OCI-LY7 (cell line): ENCODE data around the gene RUNX1. TPM values are rescaled to one million over a fixed set of nuclear protein-coding genes. Genes with fewer than 3 reads are reported as not detected.

Source experiments
- BruUV-seq: library from RNA; stranded (reverse); fragments of 400-500 nt; replicated peaks from 2 replicates; lab custom pipeline; 2021; lab: Mats Ljungman, UMichigan
- CTCF ChIA-PET: fragments of 300-600 bp; sonication (Branson Sonifier 250); formaldehyde crosslinking; loops from one replicate; lab custom pipeline; 2022; ENCODE audit warnings: antibody characterized with exemption; ENCODE audit not compliant: unreplicated experiment; lab: Charles Lee
- POLR2A ChIA-PET: fragments of 300-600 bp; sonication (Branson Sonifier 250); formaldehyde crosslinking; loops from one replicate; lab custom pipeline; 2022; ENCODE audit warnings: antibody characterized with exemption; lab: Charles Lee
- DNase-seq: peaks from one replicate; pipeline ENCODE4 v3.0.0-alpha.2; 2015; ENCODE audit warnings: low spot score
- H2AFZ ChIP-seq: fragments of 200-600 bp; sonication (generic), shearing (Covaris generic); 2 replicates; pipeline ENCODE4 v1.6.1; 2014; ENCODE audit warnings: mild to moderate bottlenecking, antibody characterized with exemption, low read length, moderate library complexity
- H3K27ac ChIP-seq: fragments of 200-600 bp; sonication (generic); 2 replicates; pipeline ENCODE4 v1.5.1; 2014; ENCODE audit warnings: mixed run types, low read depth, mild to moderate bottlenecking, moderate library complexity, low read length, inconsistent platforms; ENCODE audit not compliant: poor library complexity, severe bottlenecking
- H3K36me3 ChIP-seq: fragments of 200-600 bp; sonication (generic); 2 replicates; pipeline ENCODE4 v1.6.1; 2014; ENCODE audit warnings: mild to moderate bottlenecking, antibody characterized with exemption, low read length, moderate library complexity, mixed read lengths; ENCODE audit not compliant: insufficient read depth
- H3K4me1 ChIP-seq: fragments of 200-600 bp; sonication (generic); 2 replicates; pipeline ENCODE4 v1.5.1; 2014; ENCODE audit warnings: mild to moderate bottlenecking, low read length; ENCODE audit not compliant: insufficient read depth, poor library complexity, severe bottlenecking
- H3K4me2 ChIP-seq: fragments of 200-600 bp; sonication (generic); 2 replicates; pipeline ENCODE4 v1.6.1; 2014; ENCODE audit warnings: mild to moderate bottlenecking, low read length
- H3K4me3 ChIP-seq: fragments of 200-600 bp; sonication (generic); 2 replicates; pipeline ENCODE4 v1.5.1; 2014; ENCODE audit warnings: mild to moderate bottlenecking, low read depth, low read length; ENCODE audit not compliant: poor library complexity, severe bottlenecking
- H3K79me2 ChIP-seq: fragments of 200-600 bp; sonication (generic); 2 replicates; pipeline ENCODE4 v1.6.1; 2016; ENCODE audit warnings: low read depth, mild to moderate bottlenecking, low read length, moderate library complexity, mixed read lengths; ENCODE audit not compliant: insufficient read depth
- H3K9me2 ChIP-seq: fragments of 200-600 bp; sonication (generic); 2 replicates; pipeline ENCODE4 v1.6.1; 2016; ENCODE audit warnings: mild to moderate bottlenecking, low read length, mixed read lengths; ENCODE audit not compliant: insufficient read depth
- H3K9me3 ChIP-seq: fragments of 200-600 bp; sonication (generic); 2 replicates; pipeline ENCODE4 v1.6.1; 2014; ENCODE audit warnings: mild to moderate bottlenecking, mixed run types, low read length, mixed read lengths
- H4K20me1 ChIP-seq: fragments of 200-600 bp; sonication (generic); 2 replicates; pipeline ENCODE4 v1.6.1; 2014; ENCODE audit warnings: mild to moderate bottlenecking, antibody characterized with exemption, low read length, moderate library complexity, mixed read lengths; ENCODE audit not compliant: insufficient read depth
- EZH2phosphoT487 ChIP-seq: fragments of 200-600 bp; sonication (generic); IDR thresholded peaks from 2 replicates; pipeline ENCODE4 v1.6.1; 2018; ENCODE audit warnings: low read depth, borderline replicate concordance, mild to moderate bottlenecking, mixed run types, antibody characterized with exemption, low read length, moderate library complexity, mixed read lengths
- intact Hi-C: fragments of 100-400 bp; cut with micrococcal nuclease; formaldehyde crosslinking; loops from one replicate; pipeline ENCODE4 v1.10.0; 2022; ENCODE audit not compliant: unreplicated experiment
- total RNA-seq, 2 experiments: library from RNA; depleted of rRNA in 1 of 2; stranded (reverse); fragments of >200 nt in 1 of 2; shearing (Covaris generic) in 1 of 2; gene quantifications; 2 replicates each; pipeline ENCODE4 v1.2.3, GENCODE V29; 2014 to 2022
- TF ChIP-seq, protein P1 (sequence below): fragments of 200-600 bp; sonication (generic); conservative IDR thresholded peaks from 2 replicates; pipeline ENCODE4 v1.5.1; 2014; ENCODE audit warnings: mild to moderate bottlenecking, antibody characterized with exemption, low read length, moderate library complexity, mixed read lengths

The RUNX1 gene
- total RNA-seq, 2 experiments from 2014 or later: 30.5 to 40.8 TPM

- intact Hi-C loops: loop anchor here (1.0 to 5.0 kb wide), 5 partner anchors 141 to 349 kb away; no protein-coding TSS in a partner anchor
- BruUV-seq: no TSS peak
- ChIA-PET POLR2A (interaction anchor here (0.6 to 1.9 kb wide), 3 partner anchors 11 to 203 kb away, joined by 5 to 6 read pairs (median 6); no protein-coding TSS in a partner anchor), CTCF (interaction anchor here (0.6 to 1.8 kb wide), 3 partner anchors 52 to 350 kb away, joined by 3 to 5 read pairs (median 3); no protein-coding TSS in a partner anchor)
- Histone ChIP-seq H3K4me2 (peak overlapping the region; percentile 99), H3K9me3 (no peaks in the 10 kb centered on the region), H3K36me3 (peaks cover 5% of the 10 kb centered on the region; the same call in 1 of the 2 replicates), H3K4me3 (peak overlapping the region; percentile 73), H3K79me2 (peaks cover 34% of the 10 kb centered on the region), H3K27ac (peak overlapping the region; percentile 87), H4K20me1 (0 out of 2 replicates have a peak, but pooled peaks cover 8% of the 10 kb centered on the region), H3K4me1 (peaks cover 33% of the 10 kb centered on the region), H3K9me2 (no peaks in the 10 kb centered on the region), H2AFZ (peak overlapping the region; percentile 91)
- peak; percentile 92 for DNase-seq
- TF ChIP-seq, protein P1, sequence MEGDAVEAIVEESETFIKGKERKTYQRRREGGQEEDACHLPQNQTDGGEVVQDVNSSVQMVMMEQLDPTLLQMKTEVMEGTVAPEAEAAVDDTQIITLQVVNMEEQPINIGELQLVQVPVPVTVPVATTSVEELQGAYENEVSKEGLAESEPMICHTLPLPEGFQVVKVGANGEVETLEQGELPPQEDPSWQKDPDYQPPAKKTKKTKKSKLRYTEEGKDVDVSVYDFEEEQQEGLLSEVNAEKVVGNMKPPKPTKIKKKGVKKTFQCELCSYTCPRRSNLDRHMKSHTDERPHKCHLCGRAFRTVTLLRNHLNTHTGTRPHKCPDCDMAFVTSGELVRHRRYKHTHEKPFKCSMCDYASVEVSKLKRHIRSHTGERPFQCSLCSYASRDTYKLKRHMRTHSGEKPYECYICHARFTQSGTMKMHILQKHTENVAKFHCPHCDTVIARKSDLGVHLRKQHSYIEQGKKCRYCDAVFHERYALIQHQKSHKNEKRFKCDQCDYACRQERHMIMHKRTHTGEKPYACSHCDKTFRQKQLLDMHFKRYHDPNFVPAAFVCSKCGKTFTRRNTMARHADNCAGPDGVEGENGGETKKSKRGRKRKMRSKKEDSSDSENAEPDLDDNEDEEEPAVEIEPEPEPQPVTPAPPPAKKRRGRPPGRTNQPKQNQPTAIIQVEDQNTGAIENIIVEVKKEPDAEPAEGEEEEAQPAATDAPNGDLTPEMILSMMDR: peak; percentile 87
- TF ChIP-seq EZH2phosphoT487: no peak
These were observed 2.3 kb upstream of the RUNX1 start for GRCh38 chr21:35051287-35051818.

GRCh38 chr21:35050348-35051286, 1.5 kb upstream of the RUNX1 start:
- TF ChIP-seq, protein P1: no peak
- TF ChIP-seq EZH2phosphoT487: no peak
- no TSS peak for BruUV-seq
- Histone ChIP-seq H3K36me3 (peaks cover 12% of the 10 kb centered on the region), H3K9me2 (no peaks in the 10 kb centered on the region), H3K27ac (peak overlapping the region; percentile 87), H2AFZ (peak overlapping the region; percentile 91), H3K79me2 (peaks cover 41% of the 10 kb centered on the region), H3K4me1 (peaks cover 41% of the 10 kb centered on the region), H3K4me3 (peak overlapping the region; percentile 73), H3K9me3 (0 out of 2 replicates have a peak, but pooled peaks cover 4% of the 10 kb centered on the region), H3K4me2 (peak overlapping the region; percentile 99), H4K20me1 (0 out of 2 replicates have a peak, but pooled peaks cover 8% of the 10 kb centered on the region)
- ChIA-PET CTCF (interaction anchor here (1.1 to 1.8 kb wide), 2 partner anchors 53 to 161 kb away, joined by 3 to 5 read pairs; no protein-coding TSS in a partner anchor), POLR2A (interaction anchor here (0.6 to 1.9 kb wide), 5 partner anchors 10 to 1667 kb away, joined by 3 to 6 read pairs (median 6); no protein-coding TSS in a partner anchor)
- intact Hi-C loops: loop anchor here (1.0 to 5.0 kb wide), 5 partner anchors 142 to 350 kb away; no protein-coding TSS in a partner anchor
- DNase-seq: peak; percentile 67
